CD14-positive monocyte (primary cell): ENCODE results near the gene TMEM42. TPM values are rescaled to one million over a fixed set of nuclear protein-coding genes. Genes with fewer than 3 reads are reported as not detected.

Experiments
- DNase-seq, 3 donors: peaks; one replicate each; pipeline ENCODE4 v3.0.0-alpha.2; 2011 to 2022
- H2AFZ ChIP-seq: 2 replicates; pipeline ENCODE4 v1.6.0; 2012; ENCODE audit warnings: mild to moderate bottlenecking, low read depth, low read length, inconsistent platforms; ENCODE audit not compliant: insufficient read depth, poor library complexity, severe bottlenecking
- H3K27ac ChIP-seq, 2 donors: 1 replicate in 1 of 2; 2 replicates in 1 of 2; pipeline ENCODE4 v1.5.1; 2012 to 2013; ENCODE audit warnings: low read length in 2 of 2, control low read depth in 1 of 2, inconsistent platforms in 1 of 2, low read depth in 1 of 2, mild to moderate bottlenecking in 1 of 2
- H3K27me3 ChIP-seq, 2 donors: one replicate each; pipeline versions ENCODE4 v1.6.0 to v1.6.1; 2011 to 2013; ENCODE audit warnings: low read length in 2 of 2; ENCODE audit not compliant: control insufficient read depth in 2 of 2, insufficient read depth in 2 of 2
- H3K36me3 ChIP-seq, 2 donors: replicated peaks in 1 of 2; 1 replicate in 1 of 2; 2 replicates in 1 of 2; pipeline versions ENCODE4 v1.5.1 to v1.6.1; 2012 to 2013; ENCODE audit warnings: low read length in 2 of 2, control low read depth in 1 of 2, inconsistent platforms in 1 of 2, mild to moderate bottlenecking in 1 of 2; ENCODE audit not compliant: insufficient read depth in 2 of 2, control insufficient read depth in 1 of 2
- H3K4me1 ChIP-seq, 2 donors: 1 replicate in 1 of 2; 2 replicates in 1 of 2; pipeline versions ENCODE4 v1.5.1 to v1.6.1; 2012 to 2013; ENCODE audit warnings: low read length in 2 of 2, control low read depth in 1 of 2, inconsistent platforms in 1 of 2, mild to moderate bottlenecking in 1 of 2, moderate library complexity in 1 of 2; ENCODE audit not compliant: insufficient read depth in 2 of 2, control insufficient read depth in 1 of 2
- H3K4me2 ChIP-seq: replicated peaks from 2 replicates; pipeline ENCODE3; 2012; ENCODE audit warnings: low read length, moderate library complexity, mild to moderate bottlenecking; ENCODE audit not compliant: poor library complexity, severe bottlenecking; ENCODE audit errors: extremely low read depth
- H3K4me3 ChIP-seq, 3 experiments: fragments of 200-600 bp in 1 of 3; sonication (generic) in 1 of 3; replicated peaks in 1 of 3; 1 replicate in 2 of 3; 2 replicates in 1 of 3; pipeline ENCODE4 v1.5.1; 2011 to 2013; ENCODE audit warnings: low read length in 3 of 3, mild to moderate bottlenecking in 3 of 3, control low read depth in 2 of 3, low read depth in 2 of 3, inconsistent platforms in 1 of 3, moderate library complexity in 1 of 3
- H3K79me2 ChIP-seq: 2 replicates; pipeline ENCODE4 v1.6.0; 2012; ENCODE audit warnings: mild to moderate bottlenecking, control low read depth, inconsistent platforms, low read length, moderate library complexity; ENCODE audit not compliant: insufficient read depth
- H3K9ac ChIP-seq: 2 replicates; pipeline ENCODE4 v1.6.0; 2017; ENCODE audit warnings: low read length, mild to moderate bottlenecking; ENCODE audit not compliant: insufficient read depth, poor library complexity, severe bottlenecking
- H3K9me3 ChIP-seq, 2 donors: replicated peaks in 1 of 2; 1 replicate in 1 of 2; 2 replicates in 1 of 2; pipeline versions ENCODE4 v1.5.1 to v1.6.1; 2012 to 2013; ENCODE audit warnings: low read length in 2 of 2, control low read depth in 1 of 2; ENCODE audit not compliant: control insufficient read depth in 1 of 2, insufficient read depth in 1 of 2
- H4K20me1 ChIP-seq: 2 replicates; pipeline ENCODE4 v1.6.0; 2012; ENCODE audit warnings: mild to moderate bottlenecking, low read length, control low read depth, moderate library complexity; ENCODE audit not compliant: insufficient read depth
- H3K27ac Mint-ChIP-seq, 7 donors: one replicate each; pipeline ENCODE4 v1.8.0; 2020; ENCODE audit warnings: mild to moderate bottlenecking in 7 of 7, mixed read lengths in 7 of 7, moderate library complexity in 6 of 7, inconsistent platforms in 2 of 7
- H3K27me3 Mint-ChIP-seq, 3 donors: one replicate each; pipeline ENCODE4 v1.8.0; 2021 to 2022; ENCODE audit warnings: low read depth in 3 of 3, mild to moderate bottlenecking in 3 of 3, mixed read lengths in 3 of 3, moderate library complexity in 3 of 3, inconsistent platforms in 1 of 3
- H3K36me3 Mint-ChIP-seq, 2 donors: one replicate each; pipeline ENCODE4 v1.8.0; 2020; ENCODE audit warnings: mixed read lengths in 2 of 2, inconsistent platforms in 1 of 2, mild to moderate bottlenecking in 1 of 2
- H3K4me1 Mint-ChIP-seq: one replicate; pipeline ENCODE4 v1.8.0; 2020; ENCODE audit warnings: mild to moderate bottlenecking, mixed read lengths
- H3K4me3 Mint-ChIP-seq, 2 donors: one replicate each; pipeline ENCODE4 v1.8.0; 2020; ENCODE audit warnings: mild to moderate bottlenecking in 2 of 2, mixed read lengths in 2 of 2, moderate library complexity in 1 of 2
- H3K9me3 Mint-ChIP-seq, 7 donors: one replicate each; pipeline ENCODE4 v1.8.0; 2020 to 2022; ENCODE audit warnings: mixed read lengths in 7 of 7, mild to moderate bottlenecking in 6 of 7, moderate library complexity in 6 of 7, inconsistent platforms in 2 of 7
- WGBS: methylation state at CpG from one replicate; pipeline ENCODE4 v1.1.5; 2013; ENCODE audit warnings: missing lambda C conversion rate; ENCODE audit not compliant: insufficient coverage; 5-methylcytosine and 5-hydroxymethylcytosine counted together
- intact Hi-C, 2 donors: fragments of 100-400 bp; cut with micrococcal nuclease; formaldehyde crosslinking; loops; one replicate each; pipeline versions ENCODE4 v1.15.0 to v1.15.1; 2023
- polyA plus RNA-seq, 3 donors: library from polyadenylated mRNA; depleted of rRNA in 1 of 3; unstranded in 2 of 3; stranded (reverse) in 1 of 3; fragments of 300-500 nt in 2 of 3; fragments of >200 nt in 1 of 3; fragmentation: Illumina TruSeq in 2 of 3; gene quantifications; 1 replicate in 2 of 3; 2 replicates in 1 of 3; pipeline ENCODE4 v1.2.3, GENCODE V29; 2012 to 2021
- TF ChIP-seq, protein P1 (sequence below): fragments of 200-600 bp; IDR thresholded peaks from one replicate; pipeline ENCODE4 v1.8.0; 2022; ENCODE audit warnings: antibody characterized with exemption, mild to moderate bottlenecking

The TMEM42 gene
- polyA plus RNA-seq, 3 donors = 16.2 to 31.2 (median 27.5) TPM

DNA sequence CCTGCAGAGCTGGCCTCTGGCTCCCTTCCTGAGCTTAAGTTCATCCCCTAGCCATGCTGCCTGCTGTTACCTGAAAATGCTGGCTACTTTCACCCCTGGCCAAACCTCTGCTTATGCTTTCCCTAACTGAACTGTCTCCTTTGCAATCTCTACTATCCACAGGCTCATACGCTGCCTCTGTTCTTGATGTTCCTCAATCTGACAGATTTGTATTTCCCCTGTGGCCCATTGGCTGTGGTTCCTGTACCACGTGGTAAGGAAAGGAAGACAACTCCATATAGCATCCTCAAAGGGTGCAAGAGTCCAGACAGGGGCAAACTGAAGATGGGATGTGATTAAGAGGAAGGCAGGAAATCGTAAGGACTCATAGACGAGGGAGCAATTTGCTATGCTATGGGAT, 45.9 kb downstream of the TMEM42 start:
- Histone ChIP-seq H3K4me2 (no peak overlapping the region), H3K4me3 (no peak overlapping the region), H3K9me3 (no peaks in the 10 kb centered on the region), H3K79me2 (no peaks in the 10 kb centered on the region), H3K27ac (no peak overlapping the region), H4K20me1 (no peaks in the 10 kb centered on the region), H3K36me3 (no peaks in the 10 kb centered on the region), H2AFZ (no peak overlapping the region), H3K4me1 (no peaks in the 10 kb centered on the region), H3K9ac (no peak overlapping the region), H3K27me3 (peaks cover 8% of the 10 kb centered on the region in 2 donors)
- peaks cover 13 to 34% (median 14%) of the 10 kb centered on the region in 3 donors for H3K27me3 Mint-ChIP-seq
- H3K4me1 Mint-ChIP-seq = no peaks in the 10 kb centered on the region
- H3K36me3 Mint-ChIP-seq = no peaks in the 10 kb centered on the region
- H3K27ac Mint-ChIP-seq = no peak overlapping the region
- H3K4me3 Mint-ChIP-seq = no peak overlapping the region
- WGBS = no CpG with 5 or more reads among the region's 4 CpGs
- TF ChIP-seq, protein P1, sequence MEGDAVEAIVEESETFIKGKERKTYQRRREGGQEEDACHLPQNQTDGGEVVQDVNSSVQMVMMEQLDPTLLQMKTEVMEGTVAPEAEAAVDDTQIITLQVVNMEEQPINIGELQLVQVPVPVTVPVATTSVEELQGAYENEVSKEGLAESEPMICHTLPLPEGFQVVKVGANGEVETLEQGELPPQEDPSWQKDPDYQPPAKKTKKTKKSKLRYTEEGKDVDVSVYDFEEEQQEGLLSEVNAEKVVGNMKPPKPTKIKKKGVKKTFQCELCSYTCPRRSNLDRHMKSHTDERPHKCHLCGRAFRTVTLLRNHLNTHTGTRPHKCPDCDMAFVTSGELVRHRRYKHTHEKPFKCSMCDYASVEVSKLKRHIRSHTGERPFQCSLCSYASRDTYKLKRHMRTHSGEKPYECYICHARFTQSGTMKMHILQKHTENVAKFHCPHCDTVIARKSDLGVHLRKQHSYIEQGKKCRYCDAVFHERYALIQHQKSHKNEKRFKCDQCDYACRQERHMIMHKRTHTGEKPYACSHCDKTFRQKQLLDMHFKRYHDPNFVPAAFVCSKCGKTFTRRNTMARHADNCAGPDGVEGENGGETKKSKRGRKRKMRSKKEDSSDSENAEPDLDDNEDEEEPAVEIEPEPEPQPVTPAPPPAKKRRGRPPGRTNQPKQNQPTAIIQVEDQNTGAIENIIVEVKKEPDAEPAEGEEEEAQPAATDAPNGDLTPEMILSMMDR = no peak
- DNase-seq = no peak
- intact Hi-C loops = no loop called here
- peaks cover 0 to 13% (median 10%) of the 10 kb centered on the region in 7 donors for H3K9me3 Mint-ChIP-seq

DNA sequence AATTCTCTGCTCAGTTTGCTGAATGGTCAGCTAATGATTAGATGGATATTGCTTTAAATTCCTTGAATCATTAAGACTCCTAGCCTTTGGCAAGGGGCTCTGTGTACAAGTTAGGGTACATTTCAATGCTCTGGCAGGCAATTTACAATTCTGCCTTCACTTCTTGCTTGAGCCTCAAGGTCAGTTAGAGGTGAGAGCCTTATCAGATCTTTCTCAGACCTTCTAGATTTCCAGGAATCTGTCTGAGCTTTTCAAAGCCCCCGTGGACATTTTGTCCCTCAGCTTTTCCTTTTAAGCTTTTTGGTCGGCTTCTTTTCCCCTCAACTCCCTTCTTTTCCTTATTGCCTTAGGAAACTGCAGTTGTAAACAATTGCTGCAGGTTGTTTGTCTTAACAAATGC, 47.4 kb downstream of the TMEM42 start:
- H3K4me1 ChIP-seq = no peaks in the 10 kb centered on the region
- no peak for DNase-seq
- no peaks in the 10 kb centered on the region for H3K79me2 ChIP-seq
- Mint-ChIP-seq H3K36me3 (no peaks in the 10 kb centered on the region), H3K4me3 (no peak overlapping the region), H3K9me3 (peaks cover 0 to 13% (median 10%) of the 10 kb centered on the region in 7 donors), H3K27me3 (peaks cover 13 to 32% (median 14%) of the 10 kb centered on the region in 3 donors), H3K27ac (no peak overlapping the region), H3K4me1 (no peaks in the 10 kb centered on the region)
- H2AFZ ChIP-seq = no peak overlapping the region
- intact Hi-C loops = no loop called here
- H3K36me3 ChIP-seq = no peaks in the 10 kb centered on the region
- no peak overlapping the region for H3K9ac ChIP-seq
- no peaks in the 10 kb centered on the region for H4K20me1 ChIP-seq
- no CpG with 5 or more reads among the region's 2 CpGs for WGBS
- peaks cover 8% of the 10 kb centered on the region in 2 donors for H3K27me3 ChIP-seq
- no peaks in the 10 kb centered on the region for H3K9me3 ChIP-seq
- no peak overlapping the region for H3K4me3 ChIP-seq
- no peak overlapping the region for H3K4me2 ChIP-seq
- H3K27ac ChIP-seq = no peak overlapping the region
- TF ChIP-seq, protein P1 = no peak
